ENCODE data around the gene PTPRC. TPM values are rescaled to one million over a fixed set of nuclear protein-coding genes. Genes with fewer than 3 reads are reported as not detected.

PTPRC gene
- total RNA-seq, 1 experiment from 2014 or later = 0.12 TPM

DNA sequence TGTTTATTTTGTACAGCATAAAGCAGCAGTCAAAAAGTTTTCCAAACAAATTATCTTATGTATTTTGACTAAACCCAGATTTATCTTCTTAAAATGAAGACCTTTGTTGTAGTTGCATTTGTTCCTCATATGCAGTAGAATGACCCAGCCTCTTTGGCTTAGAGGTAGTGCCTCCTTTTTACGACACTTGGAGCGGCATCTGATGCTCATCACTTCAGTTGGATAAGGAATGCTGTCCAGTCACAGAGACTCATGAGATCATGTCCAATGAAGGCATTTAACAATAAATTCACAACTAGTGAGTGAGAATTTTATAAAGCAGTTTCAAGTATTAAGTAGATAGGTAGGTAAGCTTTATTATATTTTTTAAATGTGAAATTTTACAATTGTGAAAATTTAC is 35.2 kb downstream of the PTPRC start:
- DNase-seq (ENCODE audit: low read depth) = no peak

- DNase-seq (ENCODE audit: low read depth) = peak; percentile 37
Measured at GRCh38 chr1:198676253-198676652, 37.4 kb downstream of the PTPRC start.

DNA sequence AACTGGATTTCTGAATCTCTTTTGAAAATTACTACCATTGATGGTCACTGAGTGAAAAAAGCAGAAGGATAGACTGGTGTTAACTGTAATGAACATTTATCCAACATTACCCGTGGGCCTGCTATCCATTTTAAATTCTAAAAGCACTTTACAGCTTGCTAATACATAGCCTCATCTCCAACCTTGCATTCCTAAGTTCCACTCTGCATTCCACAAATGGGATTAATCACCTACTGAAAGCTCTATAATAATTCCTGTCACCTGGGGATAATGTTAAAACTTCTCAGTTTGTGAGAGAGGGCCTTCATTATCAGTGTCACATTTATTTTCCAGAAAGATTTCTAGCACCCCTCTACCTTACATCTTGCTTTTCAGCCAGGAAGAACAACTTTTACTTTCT is 38.2 kb downstream of the PTPRC start:
- no peak for DNase-seq (ENCODE audit: low read depth)

DNA sequence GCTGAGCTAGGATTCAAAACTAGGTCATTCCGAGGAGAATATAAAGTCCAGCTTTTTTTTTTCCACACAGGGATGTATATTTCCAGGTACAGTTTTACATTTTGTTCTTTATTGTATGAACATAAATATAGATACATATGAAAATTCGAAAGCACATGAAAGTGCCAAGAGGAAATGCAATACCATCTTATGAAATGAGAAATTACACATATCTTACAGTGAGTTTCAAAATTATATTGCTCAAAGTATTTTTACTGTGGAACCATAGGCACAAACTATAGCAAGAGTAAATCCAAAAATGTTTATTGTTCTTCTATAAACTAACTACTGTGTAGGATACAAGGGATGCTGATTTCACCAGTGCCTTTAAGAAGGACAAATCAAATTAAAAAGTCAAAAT is 39.0 kb downstream of the PTPRC start:
- no peak for DNase-seq (ENCODE audit: low read depth)

DNA sequence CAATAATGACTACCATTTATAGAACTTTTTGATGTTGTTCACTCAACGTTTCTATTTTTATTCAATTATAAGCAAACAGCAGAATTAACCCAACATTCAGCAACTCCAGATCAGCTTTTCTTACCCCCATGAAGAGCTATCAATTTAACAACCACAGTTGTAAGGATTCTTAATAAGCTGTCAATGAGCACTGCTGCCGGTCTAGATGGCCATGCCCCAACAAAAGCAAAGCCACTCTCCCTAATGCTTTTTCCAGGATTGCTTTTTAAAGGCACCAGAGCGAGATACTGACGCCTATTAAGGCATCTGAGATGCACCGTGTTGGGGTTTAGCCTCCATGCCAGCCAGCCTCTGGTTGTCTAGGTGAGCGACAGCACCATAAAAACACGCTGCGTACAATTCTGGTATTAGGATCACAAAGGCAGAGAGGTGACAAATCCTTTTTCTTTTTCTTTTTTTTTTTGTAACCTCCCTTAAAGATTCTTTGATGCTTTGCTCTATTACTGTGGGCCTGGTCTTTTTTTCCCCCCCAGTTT is 39.5 kb downstream of the PTPRC start:
- no peak for DNase-seq (ENCODE audit: low read depth)

GRCh38 chr1:198678901-198679329 is 40.1 kb downstream of the PTPRC start:
- DNase-seq (ENCODE audit: low read depth) = no peak

GRCh38 chr1:198679535-198680173 is 40.8 kb downstream of the PTPRC start:
- no peak for DNase-seq (ENCODE audit: low read depth)

DNA sequence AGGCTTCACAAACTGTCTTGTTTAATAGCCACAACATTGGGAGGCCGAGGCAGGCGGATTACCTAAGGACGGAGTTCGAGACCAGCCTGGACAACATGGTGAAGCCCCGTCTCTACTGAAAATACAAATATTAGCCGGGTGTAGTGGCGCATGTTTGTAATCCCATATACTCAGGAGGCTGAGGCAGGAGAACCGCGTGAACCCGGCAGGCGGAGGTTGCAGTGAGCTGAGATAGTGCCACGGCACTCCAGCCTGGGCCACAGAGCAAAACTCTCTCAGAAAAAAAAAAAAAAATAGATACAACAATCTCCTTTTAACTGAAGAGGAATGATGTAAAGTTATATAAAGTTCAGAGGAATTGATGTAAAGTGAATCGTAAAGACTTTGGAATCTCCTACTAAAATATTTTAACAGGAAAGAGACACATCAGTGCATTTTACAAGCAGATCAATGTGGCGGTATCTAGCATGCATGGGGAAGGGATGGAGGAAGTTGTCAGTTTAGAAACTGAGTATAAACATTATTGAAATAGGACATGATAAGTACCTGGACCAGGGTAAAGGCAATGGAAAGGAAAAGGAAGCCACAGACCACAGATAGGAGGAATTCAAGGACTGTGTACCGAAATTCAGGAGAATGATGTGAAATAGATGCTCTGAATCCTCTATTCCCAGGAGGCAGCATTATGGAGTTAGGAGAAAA is 41.5 kb downstream of the PTPRC start:
- no peak for DNase-seq (ENCODE audit: low read depth)

DNA sequence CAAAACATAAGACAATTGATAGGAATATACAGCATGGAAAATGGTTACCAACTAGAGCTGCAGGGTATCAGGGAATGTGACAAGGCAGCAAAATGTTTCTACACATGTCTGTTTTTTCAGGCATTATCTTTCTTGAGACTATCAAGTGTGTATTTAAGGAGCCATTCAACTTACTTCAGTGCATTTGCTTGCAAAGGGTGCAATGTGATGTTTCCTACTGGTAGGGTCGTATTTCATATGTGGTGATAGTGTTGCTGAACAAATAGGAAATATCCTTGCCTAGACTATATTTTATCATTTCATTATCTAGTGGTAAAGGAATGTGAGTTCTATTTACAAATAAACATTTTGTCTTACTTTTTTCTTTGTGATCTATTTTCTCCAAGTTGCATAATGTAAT is 42.4 kb downstream of the PTPRC start:
- no peak for DNase-seq (ENCODE audit: low read depth)

GRCh38 chr1:198681831-198682759 is 43.3 kb downstream of the PTPRC start:
- peak; percentile 96 for DNase-seq (ENCODE audit: low read depth)

DNA sequence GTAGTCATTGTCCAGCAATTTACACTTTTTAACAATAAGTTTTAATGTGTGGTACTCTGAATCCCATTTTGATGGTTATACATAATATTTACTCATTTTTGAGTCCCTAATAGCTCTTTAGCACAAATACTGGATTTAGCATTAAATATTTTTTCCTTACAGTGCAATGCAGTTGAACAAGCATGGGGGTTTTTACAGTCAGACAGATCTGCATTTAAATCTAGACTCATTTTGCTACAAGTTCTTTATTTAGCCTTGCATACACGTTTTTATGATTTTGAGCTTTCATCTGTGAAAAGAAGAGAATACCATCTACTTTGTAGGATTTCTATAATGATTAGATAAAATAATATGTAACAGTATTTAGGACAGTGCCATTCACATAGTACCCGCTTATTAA is 44.0 kb downstream of the PTPRC start:
- DNase-seq (ENCODE audit: low read depth) = no peak

GRCh38 chr1:198683449-198683848 is 44.6 kb downstream of the PTPRC start:
- DNase-seq (ENCODE audit: low read depth) = no peak

DNA sequence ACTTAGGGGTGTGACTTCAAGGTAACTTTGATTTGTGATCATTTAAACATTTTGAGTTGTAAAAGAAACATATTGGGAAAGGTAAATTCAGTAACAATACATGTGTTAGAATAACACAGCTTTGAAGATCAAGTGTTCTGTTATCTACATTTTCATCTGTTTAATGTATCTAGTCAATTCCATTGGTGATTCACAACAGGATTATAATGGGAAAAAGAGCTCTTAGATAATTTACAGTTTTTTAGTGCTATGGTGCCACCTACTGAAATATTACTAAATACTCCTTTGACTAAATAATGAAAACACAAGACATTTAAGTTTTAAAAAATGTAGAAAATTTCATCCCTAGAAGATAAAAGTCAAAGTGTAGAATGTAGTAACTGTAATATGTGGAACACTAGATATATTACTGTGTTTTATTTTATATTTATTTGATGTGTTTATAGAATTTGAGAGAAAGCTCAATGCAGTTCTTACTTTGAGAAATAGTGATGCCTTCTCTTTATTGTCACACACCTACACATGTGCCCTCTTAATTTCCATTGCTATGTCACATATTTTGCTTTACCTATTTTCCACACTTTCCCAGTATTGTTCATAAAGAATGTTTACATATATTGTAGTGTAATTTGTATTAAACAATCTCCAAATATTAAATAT is 47.4 kb downstream of the PTPRC start:
- DNase-seq (ENCODE audit: low read depth) = peak; percentile 55

GRCh38 chr1:198687429-198687828 is 48.6 kb downstream of the PTPRC start:
- DNase-seq (ENCODE audit: low read depth) = no peak

GRCh38 chr1:198691063-198691462 is 52.2 kb downstream of the PTPRC start:
- no peak for DNase-seq (ENCODE audit: low read depth)

DNA sequence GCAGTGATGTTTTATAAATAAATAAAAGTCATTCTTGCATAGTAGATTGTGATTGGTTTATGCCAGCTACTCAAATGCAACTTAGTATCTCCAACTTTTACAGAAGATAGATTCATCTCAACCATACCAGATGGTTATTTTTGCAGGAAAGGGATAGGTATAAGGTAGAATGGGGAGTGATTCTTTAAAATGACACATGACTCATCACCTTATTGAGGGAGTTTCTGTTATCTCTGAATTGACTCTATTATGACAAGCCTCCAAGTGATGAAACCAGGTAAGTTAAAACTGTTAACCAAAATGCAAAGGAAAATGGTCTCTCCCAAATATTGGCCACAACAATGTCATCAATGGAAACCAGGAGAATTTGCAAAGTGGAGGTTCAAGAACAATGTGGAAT is 54.5 kb downstream of the PTPRC start:
- no peak for DNase-seq (ENCODE audit: low read depth)

DNA sequence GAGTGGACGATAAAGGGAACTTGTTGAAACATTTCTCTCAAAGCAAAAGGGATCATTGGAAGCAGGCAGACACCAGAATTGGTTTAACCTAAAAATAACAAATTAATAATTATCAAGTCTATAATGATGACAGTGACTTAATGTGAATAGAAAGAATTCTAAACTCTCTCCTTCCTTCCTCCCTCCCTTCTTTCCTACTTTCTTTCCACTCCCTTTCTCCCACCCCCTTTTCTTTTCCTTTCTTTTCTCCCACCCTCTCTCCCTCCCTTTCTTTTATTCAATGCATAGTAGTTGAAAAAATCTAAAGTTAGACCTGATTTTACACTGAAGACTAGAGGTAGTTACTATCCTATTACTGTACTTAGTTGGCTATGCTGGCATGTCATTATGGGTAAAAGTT is 55.7 kb downstream of the PTPRC start:
- no peak for DNase-seq (ENCODE audit: low read depth)

GRCh38 chr1:198696211-198696610 is 57.4 kb downstream of the PTPRC start:
- DNase-seq (ENCODE audit: low read depth) = no peak

DNA sequence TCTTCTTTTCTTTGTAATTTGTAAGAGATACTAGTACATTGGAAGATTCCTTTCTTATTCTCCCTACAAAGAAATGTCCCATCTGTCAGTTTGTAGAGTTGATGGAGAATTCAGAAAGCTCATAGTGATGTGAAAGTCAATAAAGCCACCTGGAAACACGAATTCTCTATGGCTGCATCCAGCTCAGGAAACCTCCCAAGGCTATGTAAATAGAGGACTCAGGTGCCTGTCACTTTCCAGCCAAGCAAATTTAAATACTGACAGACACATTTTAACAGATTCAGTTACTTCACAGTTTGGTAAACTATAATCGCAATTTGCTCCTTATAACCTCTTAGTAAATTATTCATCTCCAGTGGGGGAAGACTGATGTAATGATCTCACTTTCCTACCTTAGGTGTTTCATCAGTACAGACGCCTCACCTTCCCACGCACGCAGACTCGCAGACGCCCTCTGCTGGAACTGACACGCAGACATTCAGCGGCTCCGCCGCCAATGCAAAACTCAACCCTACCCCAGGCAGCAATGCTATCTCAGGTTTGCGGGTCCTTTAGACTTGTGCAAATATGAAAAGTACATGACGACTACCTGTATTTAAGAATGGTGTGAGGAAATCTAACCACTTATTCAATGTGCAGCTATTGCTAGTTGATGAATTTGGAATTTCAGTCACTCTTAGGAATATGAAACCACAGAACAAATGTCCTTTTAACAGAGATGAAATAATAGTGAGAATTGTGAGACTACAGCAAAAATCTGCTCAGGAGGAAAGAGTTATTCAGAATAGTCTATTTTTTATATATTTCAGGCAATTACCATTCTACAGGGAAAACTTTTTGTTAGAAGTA is 60.6 kb downstream of the PTPRC start:
- DNase-seq (ENCODE audit: low read depth) = peak; percentile 37

DNA sequence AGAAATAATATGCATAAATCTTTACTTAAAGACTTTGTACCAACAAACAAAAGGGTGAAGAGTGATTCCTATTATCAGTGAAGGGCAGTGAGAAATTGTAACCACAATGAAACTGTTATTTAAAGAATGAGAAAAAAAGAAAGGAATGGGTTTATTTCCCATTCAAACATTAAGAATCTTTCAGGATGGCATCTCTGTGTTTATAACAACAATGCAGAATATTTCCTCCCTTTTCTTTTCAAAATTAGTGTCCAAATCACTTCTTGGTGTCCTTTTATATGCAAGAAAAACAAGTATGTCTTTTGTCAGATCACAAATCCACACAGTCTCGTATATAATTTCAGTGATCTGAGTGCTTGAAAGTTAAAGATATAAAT is 61.2 kb downstream of the PTPRC start:
- DNase-seq (ENCODE audit: low read depth) = no peak

DNA sequence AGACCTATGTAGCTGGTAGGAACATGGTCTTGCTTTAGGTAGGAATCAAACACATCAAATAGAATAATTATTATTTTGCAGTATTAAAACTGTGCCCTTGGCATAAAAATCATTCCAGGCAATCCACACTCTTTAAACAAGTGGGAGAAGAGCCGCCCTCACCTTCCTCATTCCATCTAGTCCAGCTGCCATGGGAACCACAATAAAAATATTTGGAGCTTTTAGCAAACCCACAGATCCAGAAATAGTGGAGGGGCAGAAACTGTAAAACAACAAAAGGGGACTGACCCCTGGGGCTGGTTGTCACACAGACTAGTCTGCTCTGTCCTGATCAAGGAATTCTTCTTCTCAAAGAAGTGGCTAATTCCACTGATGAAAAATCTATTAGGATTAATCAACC is 61.6 kb downstream of the PTPRC start:
- DNase-seq (ENCODE audit: low read depth) = no peak
